DOHH2 (cell line): ENCODE measurements around the gene INSC.

ENCODE experiments used
- H3F3A ChIP-seq: fragments of 200-600 bp; sonication (generic), shearing (Covaris generic); 2 replicates; pipeline ENCODE4 v1.6.0; 2016; ENCODE audit warnings: antibody characterized with exemption, mild to moderate bottlenecking; ENCODE audit not compliant: control insufficient read depth, insufficient read depth
- H3K27ac ChIP-seq: fragments of 200-600 bp; sonication (generic); 2 replicates; pipeline ENCODE4 v1.5.1; 2014; ENCODE audit warnings: low read depth, mild to moderate bottlenecking, low read length, moderate library complexity
- H3K27me3 ChIP-seq: fragments of 200-600 bp; sonication (generic); 2 replicates; pipeline ENCODE4 v1.6.1; 2014; ENCODE audit warnings: mild to moderate bottlenecking, low read length, mixed read lengths; ENCODE audit not compliant: control insufficient read depth
- H3K36me3 ChIP-seq: fragments of 200-600 bp; sonication (generic); 2 replicates; pipeline ENCODE4 v1.6.1; 2014; ENCODE audit warnings: mild to moderate bottlenecking, low read length, moderate library complexity, mixed read lengths; ENCODE audit not compliant: control insufficient read depth
- H3K4me1 ChIP-seq: fragments of 200-600 bp; sonication (generic); 2 replicates; pipeline ENCODE4 v1.6.1; 2014; ENCODE audit warnings: mild to moderate bottlenecking, low read length, mixed read lengths; ENCODE audit not compliant: control insufficient read depth
- H3K4me2 ChIP-seq: fragments of 200-600 bp; sonication (generic); 2 replicates; pipeline ENCODE4 v1.6.0; 2014; ENCODE audit warnings: mild to moderate bottlenecking, low read length, moderate library complexity
- H3K4me3 ChIP-seq: fragments of 200-600 bp; sonication (generic); 2 replicates; pipeline ENCODE4 v1.5.1; 2014; ENCODE audit warnings: mild to moderate bottlenecking, low read length, mixed read lengths
- H3K79me2 ChIP-seq: fragments of 200-600 bp; sonication (generic); 2 replicates; pipeline ENCODE4 v1.6.1; 2014; ENCODE audit warnings: mild to moderate bottlenecking, low read length, mixed read lengths; ENCODE audit not compliant: control insufficient read depth
- H3K9me2 ChIP-seq: fragments of 200-600 bp; sonication (generic); replicated peaks from 2 replicates; pipeline ENCODE4 v1.6.1; 2014; ENCODE audit warnings: mild to moderate bottlenecking, low read length, mixed read lengths; ENCODE audit not compliant: control insufficient read depth
- H3K9me3 ChIP-seq: fragments of 200-600 bp; sonication (generic); 2 replicates; pipeline ENCODE4 v1.6.1; 2014; ENCODE audit warnings: antibody characterized with exemption, low read length, mixed read lengths; ENCODE audit not compliant: control insufficient read depth, insufficient read depth
- H4K20me1 ChIP-seq: fragments of 200-600 bp; sonication (generic); 2 replicates; pipeline ENCODE4 v1.6.0; 2014; ENCODE audit warnings: low read depth, mild to moderate bottlenecking, antibody characterized with exemption, low read length, moderate library complexity; ENCODE audit not compliant: control insufficient read depth, insufficient read depth
- EZH2phosphoT487 ChIP-seq: fragments of 200-600 bp; sonication (generic); IDR thresholded peaks from 2 replicates; pipeline ENCODE4 v1.6.1; 2017; ENCODE audit warnings: borderline replicate concordance, mild to moderate bottlenecking, antibody characterized with exemption, low read length, moderate library complexity, mixed read lengths
- TF ChIP-seq, protein P1 (sequence below): fragments of 200-600 bp; sonication (generic); IDR thresholded peaks from one replicate; pipeline ENCODE4 v1.5.1; 2014; ENCODE audit warnings: antibody characterized with exemption, mild to moderate bottlenecking, low read depth, low read length; ENCODE audit not compliant: poor library complexity, severe bottlenecking

The INSC gene

DNA sequence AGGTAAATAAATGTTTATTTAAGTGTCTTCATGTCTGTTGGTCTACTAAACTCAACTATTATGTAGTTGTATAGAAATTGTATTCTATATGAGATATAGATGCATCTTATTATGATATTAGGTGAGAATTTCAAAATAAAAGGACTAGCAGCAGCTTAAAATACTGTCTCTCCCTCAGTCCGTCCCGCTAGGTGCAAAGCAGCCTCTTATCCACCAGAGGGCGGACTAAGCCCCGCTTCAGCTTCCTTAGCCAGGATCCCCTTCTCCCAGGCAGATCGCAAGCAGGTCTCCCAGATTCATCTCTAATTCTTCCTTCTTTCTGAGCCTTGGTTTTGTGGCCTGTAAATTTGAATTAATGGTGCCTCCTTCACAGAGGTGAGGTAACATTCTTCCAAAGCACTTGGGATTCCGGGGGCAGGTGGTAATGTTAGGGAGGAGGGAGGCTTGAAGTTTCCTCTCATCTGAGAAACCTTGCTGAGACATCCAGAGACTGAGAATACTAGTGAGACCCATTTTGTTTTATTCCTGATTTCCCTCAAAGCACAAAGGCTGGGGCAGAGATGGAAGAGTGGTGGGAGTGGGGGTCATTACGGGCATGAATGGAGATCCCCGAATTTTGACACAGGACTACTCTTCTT lies 13.5 kb upstream of the INSC start:
- Histone ChIP-seq H3K9me2 (no peaks in the 10 kb centered on the region), H3K4me2 (no peak overlapping the region)

DNA sequence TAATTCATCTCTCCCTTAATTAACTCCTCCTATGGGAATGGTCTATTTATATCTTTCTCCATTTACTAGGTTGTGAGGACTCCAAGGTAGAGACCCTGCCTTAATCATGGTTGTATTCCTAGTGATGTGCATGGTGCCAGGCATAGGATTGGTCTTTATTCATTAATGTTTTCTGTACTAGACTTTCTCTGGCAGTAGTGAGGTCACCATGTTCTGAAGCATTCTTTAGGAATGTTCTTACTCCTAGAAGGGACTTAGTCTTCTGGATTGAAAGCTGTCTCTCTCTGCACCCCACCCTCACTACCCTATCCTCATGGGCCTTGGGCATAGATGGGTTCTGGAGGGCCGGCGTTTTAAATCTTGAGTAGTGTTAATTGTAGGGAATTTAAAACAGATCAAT lies 10.6 kb upstream of the INSC start:
- no peaks in the 10 kb centered on the region for H4K20me1 ChIP-seq
- H3K4me3 ChIP-seq = no peak overlapping the region
- H3K4me2 ChIP-seq = no peak overlapping the region
- H3K4me1 ChIP-seq = peaks cover 10% of the 10 kb centered on the region
- H3K9me2 ChIP-seq = no peaks in the 10 kb centered on the region
- H3K27me3 ChIP-seq = peaks cover 6% of the 10 kb centered on the region
- no peaks in the 10 kb centered on the region for H3K36me3 ChIP-seq
- no peaks in the 10 kb centered on the region for H3F3A ChIP-seq
- H3K79me2 ChIP-seq = no peaks in the 10 kb centered on the region
- no peak for TF ChIP-seq EZH2phosphoT487
- TF ChIP-seq, protein P1, sequence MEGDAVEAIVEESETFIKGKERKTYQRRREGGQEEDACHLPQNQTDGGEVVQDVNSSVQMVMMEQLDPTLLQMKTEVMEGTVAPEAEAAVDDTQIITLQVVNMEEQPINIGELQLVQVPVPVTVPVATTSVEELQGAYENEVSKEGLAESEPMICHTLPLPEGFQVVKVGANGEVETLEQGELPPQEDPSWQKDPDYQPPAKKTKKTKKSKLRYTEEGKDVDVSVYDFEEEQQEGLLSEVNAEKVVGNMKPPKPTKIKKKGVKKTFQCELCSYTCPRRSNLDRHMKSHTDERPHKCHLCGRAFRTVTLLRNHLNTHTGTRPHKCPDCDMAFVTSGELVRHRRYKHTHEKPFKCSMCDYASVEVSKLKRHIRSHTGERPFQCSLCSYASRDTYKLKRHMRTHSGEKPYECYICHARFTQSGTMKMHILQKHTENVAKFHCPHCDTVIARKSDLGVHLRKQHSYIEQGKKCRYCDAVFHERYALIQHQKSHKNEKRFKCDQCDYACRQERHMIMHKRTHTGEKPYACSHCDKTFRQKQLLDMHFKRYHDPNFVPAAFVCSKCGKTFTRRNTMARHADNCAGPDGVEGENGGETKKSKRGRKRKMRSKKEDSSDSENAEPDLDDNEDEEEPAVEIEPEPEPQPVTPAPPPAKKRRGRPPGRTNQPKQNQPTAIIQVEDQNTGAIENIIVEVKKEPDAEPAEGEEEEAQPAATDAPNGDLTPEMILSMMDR = no peak
- no peaks in the 10 kb centered on the region for H3K9me3 ChIP-seq
- H3K27ac ChIP-seq = no peak overlapping the region

More for the DNA sequence above, 13.5 kb upstream of the INSC start:
- Histone ChIP-seq H3K27ac (no peak overlapping the region), H3F3A (no peaks in the 10 kb centered on the region), H3K4me3 (no peak overlapping the region), H3K79me2 (no peaks in the 10 kb centered on the region), H3K9me3 (no peaks in the 10 kb centered on the region), H3K36me3 (no peaks in the 10 kb centered on the region), H3K4me1 (no peaks in the 10 kb centered on the region), H4K20me1 (no peaks in the 10 kb centered on the region), H3K27me3 (peaks cover 14% of the 10 kb centered on the region)
- TF ChIP-seq, protein P1 = peak; percentile 85
- TF ChIP-seq EZH2phosphoT487 = no peak

DNA sequence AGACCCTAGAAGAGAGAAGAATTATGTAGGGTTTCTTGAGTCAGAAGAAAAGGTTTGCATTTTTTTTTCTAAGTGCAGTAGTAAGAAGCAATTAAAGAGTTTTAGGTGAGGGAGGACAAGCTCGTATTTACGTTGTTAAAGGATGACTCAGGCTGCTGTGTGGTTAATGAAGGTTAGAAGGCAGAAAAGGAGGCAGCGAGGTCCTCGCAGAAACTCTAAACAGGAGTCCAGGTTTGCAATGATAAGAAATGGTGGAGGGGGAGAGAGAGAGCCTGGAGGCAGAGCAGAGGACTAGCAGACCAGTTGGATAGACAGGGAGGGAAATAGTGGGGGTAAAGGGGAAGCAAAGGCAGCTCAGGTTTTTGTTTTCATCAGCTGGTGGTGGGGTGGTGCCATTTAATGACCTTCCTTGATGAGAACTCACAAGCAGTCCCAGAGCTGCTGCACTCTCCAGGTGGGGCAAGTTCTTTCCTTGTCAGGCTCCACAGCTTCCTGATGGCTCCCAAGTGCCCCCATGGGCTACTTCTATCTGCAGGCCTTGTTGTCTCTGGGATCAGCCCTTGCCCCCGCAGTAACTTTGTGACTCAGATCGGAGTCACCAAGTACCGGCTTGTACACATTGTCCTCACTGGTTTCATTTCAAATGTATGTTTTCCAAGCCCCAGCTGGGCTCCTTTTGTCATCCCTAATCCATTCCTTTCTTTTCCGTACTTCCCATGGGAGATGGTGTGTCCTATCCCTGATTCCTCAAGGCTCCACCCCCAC lies 8.3 kb upstream of the INSC start:
- H3K27me3 ChIP-seq = peaks cover 3% of the 10 kb centered on the region; the same call in 1 of the 2 replicates
- H3K9me2 ChIP-seq = no peaks in the 10 kb centered on the region
- H3K27ac ChIP-seq = no peak overlapping the region
- no peaks in the 10 kb centered on the region for H3K36me3 ChIP-seq
- no peaks in the 10 kb centered on the region for H4K20me1 ChIP-seq
- H3K4me2 ChIP-seq = no peak overlapping the region
- TF ChIP-seq, protein P1 = no peak
- TF ChIP-seq EZH2phosphoT487 = no peak
- no peaks in the 10 kb centered on the region for H3F3A ChIP-seq
- no peak overlapping the region for H3K4me3 ChIP-seq
- no peaks in the 10 kb centered on the region for H3K79me2 ChIP-seq
- H3K4me1 ChIP-seq = peaks cover 10% of the 10 kb centered on the region
- no peaks in the 10 kb centered on the region for H3K9me3 ChIP-seq
